Smooth muscle cell (in vitro differentiated cells): ENCODE results near the gene TLE6. TPM values are rescaled to one million over a fixed set of nuclear protein-coding genes. Genes with fewer than 3 reads are reported as not detected.

Source experiments
- DNase-seq: peaks from one replicate; lab custom pipeline; 2025; ENCODE audit not compliant: unreplicated experiment; lab: John Stamatoyannopoulos, UW
- H2AFZ ChIP-seq: fragments of 200-600 bp; sonication (generic); 2 replicates; pipeline ENCODE4 v1.6.0; 2016; ENCODE audit warnings: antibody characterized with exemption, low read depth, mild to moderate bottlenecking
- H3F3A ChIP-seq: fragments of 200-600 bp; sonication (generic); 2 replicates; pipeline ENCODE4 v1.6.0; 2017; ENCODE audit warnings: antibody characterized with exemption, low read depth
- H3K27ac ChIP-seq: fragments of 200-600 bp; sonication (generic); 2 replicates; pipeline ENCODE4 v1.5.1; 2016; ENCODE audit warnings: low read depth, mild to moderate bottlenecking
- H3K27me3 ChIP-seq: fragments of 200-600 bp; sonication (generic); 2 replicates; pipeline ENCODE4 v1.6.1; 2016; ENCODE audit warnings: low read depth, mild to moderate bottlenecking
- H3K36me3 ChIP-seq: fragments of 200-600 bp; sonication (generic); 2 replicates; pipeline ENCODE4 v1.5.1; 2016; ENCODE audit warnings: low read depth
- H3K4me1 ChIP-seq: fragments of 200-600 bp; sonication (generic); 2 replicates; pipeline ENCODE4 v1.5.1; 2016; ENCODE audit warnings: low read depth
- H3K4me2 ChIP-seq: fragments of 200-600 bp; sonication (generic); 2 replicates; pipeline ENCODE4 v1.6.0; 2016; ENCODE audit warnings: mild to moderate bottlenecking
- H3K4me3 ChIP-seq: fragments of 200-600 bp; sonication (generic); 2 replicates; pipeline ENCODE4 v1.5.1; 2016; ENCODE audit warnings: mild to moderate bottlenecking
- H3K79me2 ChIP-seq: fragments of 200-600 bp; sonication (generic); 2 replicates; pipeline ENCODE4 v1.6.0; 2016; ENCODE audit warnings: low read depth, mild to moderate bottlenecking
- H3K9ac ChIP-seq: fragments of 200-600 bp; sonication (generic); 2 replicates; pipeline ENCODE4 v1.6.0; 2016; ENCODE audit warnings: low read depth
- H3K9me3 ChIP-seq: fragments of 200-600 bp; sonication (generic); replicated peaks from 2 replicates; pipeline ENCODE4 v1.5.1; 2016; ENCODE audit warnings: low read depth
- H4K20me1 ChIP-seq: fragments of 200-600 bp; sonication (generic); 2 replicates; pipeline ENCODE4 v1.6.0; 2016; ENCODE audit warnings: low read depth
- WGBS: methylation state at CpG from one replicate; pipeline ENCODE4 v1.1.7; 2016; ENCODE audit warnings: low lambda C conversion rate; 5-methylcytosine and 5-hydroxymethylcytosine counted together
- polyA plus RNA-seq: library from polyadenylated mRNA; unstranded; fragments of >200 nt; fragmentation: Nextera tagmentation; extraction: Ambion mirVana; gene quantifications from 2 replicates; pipeline ENCODE4 v1.2.1, GENCODE V29; 2016
- total RNA-seq: library from RNA; depleted of rRNA; stranded (reverse); fragments of >200 nt; gene quantifications from 2 replicates; pipeline ENCODE4 v1.2.3, GENCODE V29; 2014
- TF ChIP-seq, protein P1 (sequence below): fragments of 200-600 bp; sonication (generic); IDR thresholded peaks from 2 replicates; pipeline ENCODE4 v1.5.1; 2017; ENCODE audit warnings: borderline replicate concordance, mild to moderate bottlenecking, antibody characterized with exemption; ENCODE audit not compliant: insufficient read depth, poor library complexity, severe bottlenecking

Gene TLE6
- total and polyA plus RNA-seq, 2 experiments from 2014 or later = 0.27 to 3.2 TPM

DNA sequence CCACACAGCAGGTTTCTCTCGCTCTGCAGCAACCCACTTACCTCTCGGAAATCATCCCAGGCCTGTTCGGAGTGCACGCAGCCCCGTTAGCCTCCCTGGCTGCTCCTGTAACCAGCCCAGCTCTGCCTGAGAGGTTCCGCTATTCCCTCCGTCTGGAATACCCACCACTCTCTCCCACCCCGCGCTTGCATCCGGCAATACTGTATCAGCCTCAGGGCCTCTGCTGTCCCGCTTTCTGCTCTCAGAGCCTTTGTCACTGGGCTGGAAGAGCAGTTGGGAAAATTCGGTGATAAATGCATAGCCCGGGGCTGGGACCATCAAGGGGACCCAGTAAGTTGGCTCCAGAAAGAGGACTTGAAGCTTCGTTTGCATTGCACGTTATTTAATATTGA, 759 bp upstream of the TLE6 start:
- no peak for DNase-seq
- Histone ChIP-seq H3K4me1 (peaks cover 13% of the 10 kb centered on the region), H3F3A (peaks cover 6% of the 10 kb centered on the region), H2AFZ (peak overlapping the region; percentile 83), H3K27me3 (no peaks in the 10 kb centered on the region), H3K9ac (no peak overlapping the region), H3K4me3 (peak overlapping the region; percentile 61), H4K20me1 (no peaks in the 10 kb centered on the region), H3K4me2 (peak overlapping the region; percentile 88), H3K79me2 (no peaks in the 10 kb centered on the region), H3K36me3 (no peaks in the 10 kb centered on the region), H3K27ac (no peak overlapping the region), H3K9me3 (no peaks in the 10 kb centered on the region)
- WGBS = 12% methylated on average over 15 of the region's 15 CpGs
- TF ChIP-seq, protein P1, sequence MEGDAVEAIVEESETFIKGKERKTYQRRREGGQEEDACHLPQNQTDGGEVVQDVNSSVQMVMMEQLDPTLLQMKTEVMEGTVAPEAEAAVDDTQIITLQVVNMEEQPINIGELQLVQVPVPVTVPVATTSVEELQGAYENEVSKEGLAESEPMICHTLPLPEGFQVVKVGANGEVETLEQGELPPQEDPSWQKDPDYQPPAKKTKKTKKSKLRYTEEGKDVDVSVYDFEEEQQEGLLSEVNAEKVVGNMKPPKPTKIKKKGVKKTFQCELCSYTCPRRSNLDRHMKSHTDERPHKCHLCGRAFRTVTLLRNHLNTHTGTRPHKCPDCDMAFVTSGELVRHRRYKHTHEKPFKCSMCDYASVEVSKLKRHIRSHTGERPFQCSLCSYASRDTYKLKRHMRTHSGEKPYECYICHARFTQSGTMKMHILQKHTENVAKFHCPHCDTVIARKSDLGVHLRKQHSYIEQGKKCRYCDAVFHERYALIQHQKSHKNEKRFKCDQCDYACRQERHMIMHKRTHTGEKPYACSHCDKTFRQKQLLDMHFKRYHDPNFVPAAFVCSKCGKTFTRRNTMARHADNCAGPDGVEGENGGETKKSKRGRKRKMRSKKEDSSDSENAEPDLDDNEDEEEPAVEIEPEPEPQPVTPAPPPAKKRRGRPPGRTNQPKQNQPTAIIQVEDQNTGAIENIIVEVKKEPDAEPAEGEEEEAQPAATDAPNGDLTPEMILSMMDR = no peak

DNA sequence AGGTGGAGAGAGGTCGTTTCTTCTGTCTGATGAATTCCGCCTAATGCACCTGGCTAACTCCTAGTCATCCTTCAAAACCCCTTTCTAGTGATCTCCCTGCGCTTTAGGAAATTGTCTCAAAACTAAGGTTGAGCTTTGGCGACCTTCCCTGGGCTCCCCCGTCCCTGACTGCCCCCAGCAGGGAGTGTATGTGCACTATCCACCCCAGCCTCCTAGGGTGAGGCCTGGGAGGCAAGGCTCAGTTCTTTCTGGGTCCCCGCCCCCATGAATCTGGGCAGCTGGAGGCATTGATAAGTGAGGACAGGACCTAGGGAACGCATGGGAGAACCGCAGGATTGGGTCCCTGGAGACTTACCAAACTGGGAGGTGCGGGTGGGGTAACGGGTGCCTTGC, 378 bp downstream of the TLE6 start:
- Histone ChIP-seq H3K4me1 (peaks cover 14% of the 10 kb centered on the region), H3K9ac (no peak overlapping the region), H3K4me2 (peak overlapping the region; percentile 88), H4K20me1 (no peaks in the 10 kb centered on the region), H3K27ac (no peak overlapping the region), H3K27me3 (no peaks in the 10 kb centered on the region), H3K9me3 (no peaks in the 10 kb centered on the region), H3F3A (peaks cover 6% of the 10 kb centered on the region), H3K79me2 (no peaks in the 10 kb centered on the region), H3K4me3 (peak overlapping the region; percentile 61), H2AFZ (no peak overlapping the region), H3K36me3 (no peaks in the 10 kb centered on the region)
- no peak for DNase-seq
- TF ChIP-seq, protein P1 = no peak
- 49% methylated on average over 10 of the region's 10 CpGs for WGBS

DNA sequence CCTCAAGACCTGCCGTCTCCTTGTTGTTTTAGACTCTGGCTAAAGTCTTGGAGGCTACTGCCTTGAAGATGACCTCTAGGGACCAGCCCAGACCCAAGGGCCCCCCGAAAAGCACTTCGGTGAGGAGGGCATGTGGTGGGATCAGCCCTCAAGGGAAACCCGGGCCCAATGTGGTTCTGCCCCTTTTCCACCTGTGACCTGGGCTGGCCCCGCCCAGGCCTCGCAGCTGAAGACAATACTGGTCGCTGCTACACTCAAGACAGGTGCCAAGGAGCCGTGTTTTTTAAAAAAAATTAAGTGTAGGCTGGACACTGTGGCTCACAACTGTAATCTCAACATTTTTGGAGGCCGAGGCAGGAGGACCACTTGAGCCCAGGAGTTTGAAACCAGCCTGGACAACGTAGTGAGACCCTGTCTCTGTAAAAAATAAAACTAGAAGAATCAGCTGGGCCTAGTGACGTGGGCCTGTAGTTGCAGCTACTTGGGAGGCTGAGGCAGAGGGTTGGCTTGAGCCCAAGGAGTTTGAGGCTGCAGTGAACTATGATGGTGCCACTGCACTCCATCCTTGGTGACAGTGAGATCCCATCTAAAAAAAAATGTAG, 903 bp downstream of the TLE6 start:
- no peak overlapping the region for H3K4me3 ChIP-seq
- no peaks in the 10 kb centered on the region for H3K9me3 ChIP-seq
- H3K27me3 ChIP-seq = no peaks in the 10 kb centered on the region
- peaks cover 6% of the 10 kb centered on the region for H3F3A ChIP-seq
- H4K20me1 ChIP-seq = no peaks in the 10 kb centered on the region
- TF ChIP-seq, protein P1 = no peak
- H3K9ac ChIP-seq = no peak overlapping the region
- no peak for DNase-seq
- peaks cover 19% of the 10 kb centered on the region for H3K4me1 ChIP-seq
- H3K4me2 ChIP-seq = no peak overlapping the region
- no peaks in the 10 kb centered on the region for H3K36me3 ChIP-seq
- no peak overlapping the region for H3K27ac ChIP-seq
- H2AFZ ChIP-seq = no peak overlapping the region
- 86% methylated on average over 11 of the region's 11 CpGs for WGBS
- no peaks in the 10 kb centered on the region for H3K79me2 ChIP-seq

DNA sequence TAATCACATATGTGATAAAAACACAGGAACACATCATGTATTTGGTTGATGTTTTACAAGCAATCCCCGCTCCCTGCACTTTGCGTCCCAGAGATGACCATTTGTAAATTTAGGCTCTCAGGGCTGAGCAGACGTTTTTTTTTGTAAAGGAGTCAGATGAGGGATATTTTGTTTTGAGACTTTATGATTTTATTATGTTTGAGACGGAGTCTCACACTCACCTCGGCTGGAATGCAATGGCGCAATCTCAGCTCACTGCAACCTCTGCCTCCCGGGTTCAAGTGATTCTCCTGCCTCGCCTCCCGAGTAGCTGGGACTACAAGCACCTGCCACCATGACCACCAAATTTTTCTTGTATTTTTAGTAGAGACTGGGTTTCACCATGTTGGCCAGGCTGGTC, 1.4 kb downstream of the TLE6 start:
- Histone ChIP-seq H2AFZ (no peak overlapping the region), H3K36me3 (no peaks in the 10 kb centered on the region), H3K4me1 (peaks cover 19% of the 10 kb centered on the region), H3K79me2 (no peaks in the 10 kb centered on the region), H3K4me3 (no peak overlapping the region), H3K4me2 (no peak overlapping the region), H3K27me3 (no peaks in the 10 kb centered on the region), H4K20me1 (no peaks in the 10 kb centered on the region), H3K9ac (no peak overlapping the region), H3K27ac (no peak overlapping the region), H3K9me3 (no peaks in the 10 kb centered on the region), H3F3A (peaks cover 6% of the 10 kb centered on the region)
- 92% methylated on average over 8 of the region's 9 CpGs for WGBS
- no peak for DNase-seq
- TF ChIP-seq, protein P1 = no peak
